Central memory CD4-positive, alpha-beta T cell (primary cell): Measurements from ENCODE around the gene EFHC1.
A peak's percentile ranks its signal among the peaks of the same experiment; 100 is the strongest.
"Not testable (repeated sequence)": the region's sequence is repeated elsewhere in the genome, so short reads cannot be mapped to it uniquely, and the experiment has no call there.

Experiments used
- DNase-seq: peaks from one replicate; pipeline ENCODE4 v3.0.0; 2022
- total RNA-seq, 3 experiments: gene quantifications; one replicate each; lab custom pipeline; 2026; lab: John Stamatoyannopoulos, UW

EFHC1 gene
- 1.6 to 17.0 (median 9.7) reads per million in 3 experiments for total RNA-seq

- DNase-seq: peak; percentile 97
Measured at GRCh38 chr6:52419809-52420667, at the start of gene EFHC1. TSS of gene EFHC1 (plus strand) at chr6:52420342. CDS start at chr6:52420411, 69 bp downstream.

GRCh38 chr6:52371656-52372191 lies 48.4 kb upstream of the EFHC1 start:
- DNase-seq: no peak

- no peak for DNase-seq
Measured at GRCh38 chr6:52373151-52373690, 46.9 kb upstream of the EFHC1 start.

GRCh38 chr6:52374247-52374646 lies 45.9 kb upstream of the EFHC1 start:
- DNase-seq: no peak

GRCh38 chr6:52375780-52376556 lies 44.2 kb upstream of the EFHC1 start:
- no peak for DNase-seq

- no peak for DNase-seq
Measured at GRCh38 chr6:52376763-52377162, 43.4 kb upstream of the EFHC1 start.

GRCh38 chr6:52377538-52378221 lies 42.5 kb upstream of the EFHC1 start:
- peak; percentile 40 for DNase-seq

GRCh38 chr6:52381249-52381648 lies 38.9 kb upstream of the EFHC1 start:
- DNase-seq: no peak

- no peak for DNase-seq
Measured at GRCh38 chr6:52384145-52384766, 35.9 kb upstream of the EFHC1 start.

- no peak for DNase-seq
Measured at GRCh38 chr6:52385074-52385473, 35.1 kb upstream of the EFHC1 start.

GRCh38 chr6:52388119-52388518 lies 32.0 kb upstream of the EFHC1 start:
- not testable (repeated sequence) for DNase-seq

- no peak for DNase-seq
Measured at GRCh38 chr6:52388790-52389189, 31.4 kb upstream of the EFHC1 start.

- DNase-seq: no peak
Measured at GRCh38 chr6:52389264-52389625, 30.9 kb upstream of the EFHC1 start.

- peak; percentile 60 for DNase-seq
Measured at GRCh38 chr6:52389626-52390360, 30.3 kb upstream of the EFHC1 start.

- peak; percentile 86 for DNase-seq
Measured at GRCh38 chr6:52390361-52390727, 29.8 kb upstream of the EFHC1 start.

GRCh38 chr6:52391599-52391998 lies 28.5 kb upstream of the EFHC1 start:
- no peak for DNase-seq

GRCh38 chr6:52392944-52393343 lies 27.2 kb upstream of the EFHC1 start:
- peak; percentile 34 for DNase-seq

GRCh38 chr6:52393780-52394179 lies 26.4 kb upstream of the EFHC1 start:
- no peak for DNase-seq

- peak; percentile 44 for DNase-seq
Measured at GRCh38 chr6:52394251-52394666, 25.9 kb upstream of the EFHC1 start.

- no peak for DNase-seq
Measured at GRCh38 chr6:52395969-52396368, 24.2 kb upstream of the EFHC1 start.

- DNase-seq: peak; percentile 42
Measured at GRCh38 chr6:52399511-52400312, 20.4 kb upstream of the EFHC1 start.
